GM12878 (cell line): ENCODE results near the gene ZDHHC17. TPM values are rescaled to one million over a fixed set of nuclear protein-coding genes. Genes with fewer than 3 reads are reported as not detected.

Experiments used
- ATAC-seq: fragments of 200-7000 bp; cut with Tn5 transposase; 3 replicates; pipeline ENCODE4 v1.9.1; 2020; ENCODE audit warnings: mild to moderate bottlenecking, moderate library complexity
- BruUV-seq: library from RNA; stranded (reverse); fragments of 400-500 nt; replicated peaks from 2 replicates; lab custom pipeline; 2021; lab: Mats Ljungman, UMichigan
- CTCF ChIA-PET: fragments of 300-600 bp; sonication (Branson Sonifier 250); formaldehyde crosslinking; extraction: SDS; loops from one replicate; lab custom pipeline; 2021; ENCODE audit warnings: inconsistent platforms; lab: Yijun Ruan, JAX
- POLR2A ChIA-PET: fragments of 350-600 bp; formaldehyde crosslinking; extraction: SDS; loops from one replicate; lab custom pipeline; 2021; ENCODE audit warnings: inconsistent platforms; lab: Charles Lee
- RAD21 ChIA-PET: fragments of 300-600 bp; sonication (Branson Sonifier 250); formaldehyde crosslinking; loops from one replicate; lab custom pipeline; 2023; ENCODE audit warnings: antibody characterized with exemption; ENCODE audit not compliant: unreplicated experiment; lab: Charles Lee
- SMC1A ChIA-PET: fragments of 300-600 bp; sonication (Branson Sonifier 250); formaldehyde crosslinking; loops from one replicate; lab custom pipeline; 2023; ENCODE audit not compliant: unreplicated experiment, uncharacterized antibody; lab: Charles Lee
- DNase-seq: peaks from one replicate; pipeline ENCODE4 v3.0.0-alpha.2; 2011; ENCODE audit warnings: low read depth, low spot score
- FAIRE-seq: peaks from 3 replicates; lab custom pipeline; 2011; peaks lifted over from hg19 to GRCh38; lab: Jason Lieb, UNC
- H2AFZ ChIP-seq: 2 replicates; pipeline ENCODE4 v1.6.0; 2011; ENCODE audit warnings: low read depth, low read length, control low read depth; ENCODE audit not compliant: control insufficient read depth
- H3K27ac ChIP-seq: 2 replicates; pipeline ENCODE4 v1.5.1; 2011; ENCODE audit warnings: control low read depth; ENCODE audit not compliant: control insufficient read depth, insufficient read depth
- H3K27me3 ChIP-seq, 2 experiments: replicated peaks in 1 of 2; 2 replicates each; pipeline versions ENCODE4 v1.6.0 to v1.6.1; 2011; ENCODE audit warnings: low read length in 1 of 2; ENCODE audit not compliant: control insufficient read depth in 2 of 2, insufficient read depth in 2 of 2
- H3K36me3 ChIP-seq, 2 experiments: 2 replicates each; pipeline ENCODE4 v1.5.1; 2011; ENCODE audit warnings: low read length in 1 of 2; ENCODE audit not compliant: control insufficient read depth in 2 of 2, insufficient read depth in 2 of 2
- H3K4me1 ChIP-seq: 2 replicates; pipeline ENCODE4 v1.6.1; 2011; ENCODE audit warnings: mild to moderate bottlenecking, low read length, moderate library complexity, mixed read lengths; ENCODE audit not compliant: control insufficient read depth, insufficient read depth
- H3K4me2 ChIP-seq: 2 replicates; pipeline ENCODE4 v1.6.0; 2011; ENCODE audit warnings: control low read depth; ENCODE audit not compliant: control insufficient read depth, insufficient read depth
- H3K4me3 ChIP-seq: fragments of 200-600 bp; sonication (generic); 2 replicates; pipeline ENCODE4 v1.5.1; 2016
- H3K79me2 ChIP-seq: 2 replicates; pipeline ENCODE4 v1.6.0; 2011; ENCODE audit warnings: low read length; ENCODE audit not compliant: control insufficient read depth, insufficient read depth
- H3K9ac ChIP-seq: 2 replicates; pipeline ENCODE4 v1.8.0; 2011; ENCODE audit warnings: low read length, control low read depth, mixed read lengths; ENCODE audit not compliant: control insufficient read depth, insufficient read depth
- H3K9me3 ChIP-seq: replicated peaks from 3 replicates; pipeline ENCODE4 v1.5.1; 2011; ENCODE audit warnings: mild to moderate bottlenecking, low read length; ENCODE audit not compliant: control insufficient read depth, insufficient read depth
- H4K20me1 ChIP-seq: 2 replicates; pipeline ENCODE4 v1.6.0; 2011; ENCODE audit not compliant: control insufficient read depth, insufficient read depth
- CEBPZ ChIP-seq: fragments of 150-350 bp; IDR thresholded peaks from 2 replicates; pipeline ENCODE4 v1.6.1; 2016; ENCODE audit warnings: low read depth, low read length
- CHD2 ChIP-seq: IDR thresholded peaks from 2 replicates; pipeline ENCODE4 v1.6.1; 2011; ENCODE audit warnings: low read depth, low read length, improper control_type of control experiment, borderline replicate concordance
- ESRRA ChIP-seq: IDR thresholded peaks from 2 replicates; pipeline ENCODE4 v1.6.1; 2012; ENCODE audit warnings: mild to moderate bottlenecking, low read length, improper control_type of control experiment
- EZH2 ChIP-seq: IDR thresholded peaks from 2 replicates; pipeline ENCODE4 v1.6.1; 2012; ENCODE audit warnings: low read depth, mild to moderate bottlenecking, control low read depth, inconsistent platforms, low read length, borderline replicate concordance; ENCODE audit not compliant: control insufficient read depth
- FOS ChIP-seq: IDR thresholded peaks from 3 replicates; pipeline ENCODE4 v1.6.1; 2011; ENCODE audit warnings: borderline replicate concordance; ENCODE audit not compliant: insufficient read length; ENCODE audit errors: extremely low read depth
- FOXM1 ChIP-seq: IDR thresholded peaks from 2 replicates; pipeline ENCODE4 v1.6.1; 2012; ENCODE audit warnings: low read depth, mild to moderate bottlenecking, inconsistent platforms, low read length, moderate library complexity
- HCFC1 ChIP-seq: fragments of 150-350 bp; IDR thresholded peaks from 2 replicates; pipeline ENCODE4 v1.6.1; 2014; ENCODE audit warnings: low read length
- MTA3 ChIP-seq: IDR thresholded peaks from 2 replicates; pipeline ENCODE4 v1.6.1; 2012; ENCODE audit warnings: low read length, inconsistent platforms, borderline replicate concordance
- NFIC ChIP-seq: IDR thresholded peaks from 2 replicates; pipeline ENCODE4 v1.6.1; 2012; ENCODE audit warnings: low read depth, mild to moderate bottlenecking, inconsistent platforms, low read length, moderate library complexity
- PAX5 ChIP-seq: IDR thresholded peaks from 2 replicates; pipeline ENCODE4 v1.6.1; 2011; ENCODE audit warnings: low read depth, low read length, borderline replicate concordance
- POLR2A ChIP-seq: IDR thresholded peaks from 2 replicates; pipeline ENCODE4 v1.6.1; 2011; ENCODE audit warnings: low read depth, mild to moderate bottlenecking, low read length
- POLR2AphosphoS5 ChIP-seq: IDR thresholded peaks from 2 replicates; pipeline ENCODE4 v1.6.1; 2011; ENCODE audit warnings: mild to moderate bottlenecking, low read length, inconsistent platforms
- RAD21 ChIP-seq: IDR thresholded peaks from 2 replicates; pipeline ENCODE4 v1.6.1; 2011; ENCODE audit warnings: mild to moderate bottlenecking, low read depth, low read length, moderate library complexity; ENCODE audit not compliant: insufficient read depth
- SIN3A ChIP-seq: IDR thresholded peaks from 2 replicates; pipeline ENCODE4 v1.6.1; 2012; ENCODE audit warnings: low read depth, low read length, improper control_type of control experiment
- STAT3 ChIP-seq: IDR thresholded peaks from 2 replicates; pipeline ENCODE4 v1.6.1; 2011; ENCODE audit warnings: low read depth, low read length, improper control_type of control experiment
- SUZ12 ChIP-seq: fragments of 200-600 bp; sonication (generic); IDR thresholded peaks from one replicate; pipeline ENCODE4 v1.6.1; 2018; ENCODE audit warnings: antibody characterized with exemption, mild to moderate bottlenecking; ENCODE audit not compliant: unreplicated experiment
- TBL1XR1 ChIP-seq: IDR thresholded peaks from 2 replicates; pipeline ENCODE4 v1.6.1; 2012; ENCODE audit warnings: low read depth, low read length, improper control_type of control experiment
- WGBS: methylation state at CpG from one replicate; pipeline ENCODE4 v1.1.6; 2016; ENCODE audit warnings: low lambda C conversion rate; ENCODE audit not compliant: insufficient replicate concordance, insufficient coverage; ENCODE audit errors: missing lambda C conversion rate; 5-methylcytosine and 5-hydroxymethylcytosine counted together
- in situ Hi-C: fragments of 300-500 bp; cut with MboI; formaldehyde crosslinking; loops from 9 replicates; pipeline ENCODE4 v1.14.3; 2018; ENCODE audit warnings: mixed read lengths
- intact Hi-C: fragments of 100-400 bp; cut with micrococcal nuclease; formaldehyde crosslinking; loops from one replicate; pipeline ENCODE4 v1.14.2; 2022; ENCODE audit not compliant: unreplicated experiment
- polyA plus RNA-seq, 11 experiments: library from polyadenylated mRNA; depleted of rRNA in 4 of 11; unstranded in 6 of 11; stranded (reverse) in 5 of 11; fragments of >200 nt; fragmentation: Nextera tagmentation in 4 of 11; fragmentation: Illumina TruSeq in 1 of 11; extraction: Ambion mirVana in 4 of 11; extraction: Trizol in 1 of 11; gene quantifications; 1 replicate in 1 of 11; 2 replicates in 10 of 11; pipeline versions ENCODE4 v1.2.1 to v1.2.3, GENCODE V29; 2011 to 2016; ENCODE audit warnings: inconsistent platforms in 2 of 11, missing spikeins in 2 of 11, low read depth in 1 of 11
- total RNA-seq, 4 experiments: library from RNA; depleted of rRNA in 3 of 4; stranded (reverse); fragments of >200 nt in 3 of 4; fragmentation: Illumina TruSeq in 1 of 4; extraction: Trizol in 1 of 4; gene quantifications; 2 replicates each; pipeline versions ENCODE4 v1.2.1 to v1.2.3, GENCODE V29; 2013 to 2021
- TF ChIP-seq, protein P1 (sequence below): fragments of 450-650 bp; IDR thresholded peaks from 2 replicates; pipeline ENCODE4 v1.6.1; 2017; ENCODE audit warnings: antibody characterized with exemption, mild to moderate bottlenecking, moderate library complexity
- TF ChIP-seq, protein P2 (sequence below): IDR thresholded peaks from 2 replicates; pipeline ENCODE4 v1.6.1; 2011; ENCODE audit warnings: borderline replicate concordance, low read depth, mild to moderate bottlenecking, moderate library complexity, mixed read lengths, low read length; ENCODE audit not compliant: insufficient read depth; ENCODE audit errors: extremely low read length

The ZDHHC17 gene
- total and polyA plus RNA-seq, 10 of the 15 experiments (the other 5 are each of a cell fraction or from before 2014, with no cell fraction given), result 4.3 to 50.0 (median 19.3) TPM

DNA sequence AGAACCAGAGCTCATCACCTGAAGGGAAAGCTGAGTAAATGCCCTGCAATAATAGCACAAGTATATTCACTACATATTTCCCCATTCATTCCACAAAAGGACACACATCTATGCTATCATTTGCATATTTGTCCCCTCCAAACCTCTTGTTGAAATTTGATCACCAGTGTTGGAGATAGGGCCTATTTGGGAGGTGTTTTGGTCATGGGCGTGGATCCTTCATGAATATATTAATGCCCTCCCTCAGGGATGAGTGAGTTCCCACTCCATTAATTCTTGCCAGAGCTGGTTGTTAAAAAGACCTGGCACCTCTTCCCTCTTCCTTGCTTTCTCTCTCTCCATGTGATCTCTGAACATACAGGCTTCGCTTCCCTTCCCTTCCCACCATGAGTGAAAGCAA lies 18.6 kb upstream of the ZDHHC17 start (continued):
- TF ChIP-seq NFIC (no peak), RAD21 (no peak), ESRRA (no peak), POLR2A (no peak), PAX5 (no peak), FOS (no peak), EZH2 (no peak), STAT3 (no peak), SUZ12 (no peak), SIN3A (no peak)

DNA sequence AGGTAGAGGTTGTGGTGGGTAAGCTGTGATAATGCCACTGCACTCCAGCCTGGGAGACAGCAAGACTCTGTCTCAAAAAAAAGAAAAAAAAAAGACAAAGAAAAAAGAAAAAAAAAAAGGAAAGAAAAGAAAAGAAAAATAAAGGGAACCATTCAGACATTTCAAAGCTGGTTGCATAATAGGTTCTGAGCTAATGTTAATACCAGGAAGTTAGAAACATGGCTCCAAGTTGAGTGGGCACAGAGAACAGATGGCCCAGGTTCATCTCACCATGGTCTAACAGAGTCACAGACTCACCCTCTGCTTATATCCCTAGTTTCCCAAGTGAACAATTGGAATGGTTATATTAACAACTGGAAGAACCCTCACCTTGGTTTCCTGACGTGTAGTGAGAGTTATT lies 17.4 kb upstream of the ZDHHC17 start:
- Histone ChIP-seq H3K27ac (no peak overlapping the region), H3K4me3 (no peak overlapping the region), H3K9me3 (no peaks in the 10 kb centered on the region), H4K20me1 (no peaks in the 10 kb centered on the region), H3K4me2 (no peak overlapping the region), H3K9ac (no peak overlapping the region), H3K36me3 (no peaks in the 10 kb centered on the region), H3K27me3 (no peaks in the 10 kb centered on the region), H3K4me1 (no peaks in the 10 kb centered on the region), H3K79me2 (no peaks in the 10 kb centered on the region), H2AFZ (no peak overlapping the region)
- POLR2A ChIA-PET, result interaction anchor here (0.7 kb wide), 1 partner anchor 617 kb away, joined by 3 read pairs; no protein-coding TSS in a partner anchor
- CTCF ChIA-PET, result interaction anchor here (0.6 kb wide), 1 partner anchor 34 kb away, joined by 3 read pairs; no protein-coding TSS in a partner anchor
- DNase-seq (no peak), ATAC-seq (no peak), FAIRE-seq (no peak)
- intact Hi-C loops (no loop called here), in situ Hi-C loops (no loop called here)
- SMC1A ChIA-PET, result interaction anchor here (1.0 to 1.9 kb wide), 2 partner anchors 17 to 44 kb away, joined by 4 to 5 read pairs; no protein-coding TSS in a partner anchor
- no TSS peak for BruUV-seq
- 0% methylated on average over 1 of the region's 1 CpG for WGBS
- RAD21 ChIA-PET, result no interaction called here
- TF ChIP-seq, protein P1, sequence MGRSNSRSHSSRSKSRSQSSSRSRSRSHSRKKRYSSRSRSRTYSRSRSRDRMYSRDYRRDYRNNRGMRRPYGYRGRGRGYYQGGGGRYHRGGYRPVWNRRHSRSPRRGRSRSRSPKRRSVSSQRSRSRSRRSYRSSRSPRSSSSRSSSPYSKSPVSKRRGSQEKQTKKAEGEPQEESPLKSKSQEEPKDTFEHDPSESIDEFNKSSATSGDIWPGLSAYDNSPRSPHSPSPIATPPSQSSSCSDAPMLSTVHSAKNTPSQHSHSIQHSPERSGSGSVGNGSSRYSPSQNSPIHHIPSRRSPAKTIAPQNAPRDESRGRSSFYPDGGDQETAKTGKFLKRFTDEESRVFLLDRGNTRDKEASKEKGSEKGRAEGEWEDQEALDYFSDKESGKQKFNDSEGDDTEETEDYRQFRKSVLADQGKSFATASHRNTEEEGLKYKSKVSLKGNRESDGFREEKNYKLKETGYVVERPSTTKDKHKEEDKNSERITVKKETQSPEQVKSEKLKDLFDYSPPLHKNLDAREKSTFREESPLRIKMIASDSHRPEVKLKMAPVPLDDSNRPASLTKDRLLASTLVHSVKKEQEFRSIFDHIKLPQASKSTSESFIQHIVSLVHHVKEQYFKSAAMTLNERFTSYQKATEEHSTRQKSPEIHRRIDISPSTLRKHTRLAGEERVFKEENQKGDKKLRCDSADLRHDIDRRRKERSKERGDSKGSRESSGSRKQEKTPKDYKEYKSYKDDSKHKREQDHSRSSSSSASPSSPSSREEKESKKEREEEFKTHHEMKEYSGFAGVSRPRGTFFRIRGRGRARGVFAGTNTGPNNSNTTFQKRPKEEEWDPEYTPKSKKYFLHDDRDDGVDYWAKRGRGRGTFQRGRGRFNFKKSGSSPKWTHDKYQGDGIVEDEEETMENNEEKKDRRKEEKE, result no peak
- TF ChIP-seq, protein P2, sequence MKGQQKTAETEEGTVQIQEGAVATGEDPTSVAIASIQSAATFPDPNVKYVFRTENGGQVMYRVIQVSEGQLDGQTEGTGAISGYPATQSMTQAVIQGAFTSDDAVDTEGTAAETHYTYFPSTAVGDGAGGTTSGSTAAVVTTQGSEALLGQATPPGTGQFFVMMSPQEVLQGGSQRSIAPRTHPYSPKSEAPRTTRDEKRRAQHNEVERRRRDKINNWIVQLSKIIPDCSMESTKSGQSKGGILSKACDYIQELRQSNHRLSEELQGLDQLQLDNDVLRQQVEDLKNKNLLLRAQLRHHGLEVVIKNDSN, result no peak
- TF ChIP-seq FOXM1 (no peak), HCFC1 (no peak), CHD2 (no peak), TBL1XR1 (no peak), CEBPZ (no peak), POLR2AphosphoS5 (no peak), PAX5 (no peak), MTA3 (no peak)
